PC-9 (cell line): ENCODE results near the gene CGB1.
"Not testable (repeated sequence)": the region's sequence is repeated elsewhere in the genome, so short reads cannot be mapped to it uniquely, and the experiment has no call there.

ENCODE experiments used
- EZH2 ChIP-seq: fragments of 200-600 bp; sonication (generic); IDR thresholded peaks from 2 replicates; pipeline ENCODE4 v1.8.0; 2017; ENCODE audit warnings: antibody characterized with exemption, low read depth
- TF ChIP-seq, protein P1 (sequence below): fragments of 200-600 bp; sonication (generic); conservative IDR thresholded peaks from 2 replicates; pipeline ENCODE4 v1.6.1; 2017; ENCODE audit warnings: mixed run types, antibody characterized with exemption, mild to moderate bottlenecking, moderate library complexity

GRCh38 chr19:49025088-49025487 lies 11.6 kb downstream of the CGB1 start:
- TF ChIP-seq, protein P1, sequence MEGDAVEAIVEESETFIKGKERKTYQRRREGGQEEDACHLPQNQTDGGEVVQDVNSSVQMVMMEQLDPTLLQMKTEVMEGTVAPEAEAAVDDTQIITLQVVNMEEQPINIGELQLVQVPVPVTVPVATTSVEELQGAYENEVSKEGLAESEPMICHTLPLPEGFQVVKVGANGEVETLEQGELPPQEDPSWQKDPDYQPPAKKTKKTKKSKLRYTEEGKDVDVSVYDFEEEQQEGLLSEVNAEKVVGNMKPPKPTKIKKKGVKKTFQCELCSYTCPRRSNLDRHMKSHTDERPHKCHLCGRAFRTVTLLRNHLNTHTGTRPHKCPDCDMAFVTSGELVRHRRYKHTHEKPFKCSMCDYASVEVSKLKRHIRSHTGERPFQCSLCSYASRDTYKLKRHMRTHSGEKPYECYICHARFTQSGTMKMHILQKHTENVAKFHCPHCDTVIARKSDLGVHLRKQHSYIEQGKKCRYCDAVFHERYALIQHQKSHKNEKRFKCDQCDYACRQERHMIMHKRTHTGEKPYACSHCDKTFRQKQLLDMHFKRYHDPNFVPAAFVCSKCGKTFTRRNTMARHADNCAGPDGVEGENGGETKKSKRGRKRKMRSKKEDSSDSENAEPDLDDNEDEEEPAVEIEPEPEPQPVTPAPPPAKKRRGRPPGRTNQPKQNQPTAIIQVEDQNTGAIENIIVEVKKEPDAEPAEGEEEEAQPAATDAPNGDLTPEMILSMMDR = not testable (repeated sequence)
- not testable (repeated sequence) for TF ChIP-seq EZH2
